ENCODE measurements around the gene ZRSR2.
A peak's percentile ranks its signal among the peaks of the same experiment; 100 is the strongest.

The ZRSR2 gene

GRCh38 chrX:15854712-15855567, 64.7 kb downstream of the ZRSR2 start, which contains the start of gene AP1S2:
Gene AP1S2, minus strand, starts transcription at chrX:15854813. Its CDS starts 2,289 bp downstream, at chrX:15852524.
- Mint-ChIP-seq H3K36me3 (ENCODE audit: low read depth) (peaks cover 11% of the 10 kb centered on the region), H3K4me1 (peaks cover 22% of the 10 kb centered on the region)
- ATAC-seq = peak; percentile 99

GRCh38 chrX:15855568-15856221, 65.4 kb downstream of the ZRSR2 start:
- H3K4me1 Mint-ChIP-seq = peaks cover 22% of the 10 kb centered on the region
- ATAC-seq = no peak
- peak overlapping the region; percentile 95 for H3K27ac Mint-ChIP-seq
- H3K27me3 Mint-ChIP-seq = no peaks in the 10 kb centered on the region
- peak overlapping the region; percentile 86 for H3K4me3 Mint-ChIP-seq
- peaks cover 8% of the 10 kb centered on the region for H3K36me3 Mint-ChIP-seq (ENCODE audit: low read depth)
- no peaks in the 10 kb centered on the region for H3K9me3 Mint-ChIP-seq
- no peak for DNase-seq

More at GRCh38 chrX:15854712-15855567, 64.7 kb downstream of the ZRSR2 start, which contains the start of gene AP1S2:
- Mint-ChIP-seq H3K27ac (peak within 1 kb of the TSS; percentile 95), H3K9me3 (no peaks in the 10 kb centered on the region), H3K27me3 (no peaks in the 10 kb centered on the region), H3K4me3 (peak within 1 kb of the TSS; percentile 86)
- peak; percentile 88 for DNase-seq

- H3K27me3 Mint-ChIP-seq = no peaks in the 10 kb centered on the region
- H3K9me3 Mint-ChIP-seq = no peaks in the 10 kb centered on the region
- DNase-seq (no peak), ATAC-seq (no peak)
- peak overlapping the region; percentile 95 for H3K27ac Mint-ChIP-seq
- peaks cover 22% of the 10 kb centered on the region for H3K4me1 Mint-ChIP-seq
- H3K36me3 Mint-ChIP-seq (ENCODE audit: low read depth) = peaks cover 3% of the 10 kb centered on the region
- H3K4me3 Mint-ChIP-seq = peak overlapping the region; percentile 34
These were observed 65.9 kb downstream of the ZRSR2 start for GRCh38 chrX:15856222-15856587.

DNA sequence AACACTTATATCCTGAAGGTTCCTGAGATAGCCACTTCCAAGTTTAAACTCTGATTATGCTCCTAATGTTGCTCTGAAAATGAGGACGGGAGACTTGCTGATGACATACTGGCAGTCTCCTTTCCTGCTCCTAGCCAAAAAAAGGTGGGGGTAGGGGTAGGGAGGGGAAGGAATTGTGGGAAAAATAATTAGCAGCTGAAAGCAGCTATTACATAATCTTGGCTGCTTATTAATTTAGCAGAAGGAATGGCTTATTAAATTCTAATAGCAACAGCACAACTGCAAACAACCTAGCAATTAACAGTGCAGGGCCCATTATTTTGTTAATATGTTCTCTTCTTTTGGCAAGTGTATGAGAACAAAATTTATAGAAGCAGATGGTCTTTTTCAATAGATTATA, 66.4 kb downstream of the ZRSR2 start:
- ATAC-seq = no peak
- DNase-seq = no peak
- Mint-ChIP-seq H3K36me3 (ENCODE audit: low read depth) (peaks cover under 1% of the 10 kb centered on the region), H3K27ac (peak overlapping the region; percentile 95), H3K4me1 (peaks cover 21% of the 10 kb centered on the region), H3K4me3 (peak overlapping the region; percentile 34), H3K27me3 (no peaks in the 10 kb centered on the region), H3K9me3 (no peaks in the 10 kb centered on the region)

DNA sequence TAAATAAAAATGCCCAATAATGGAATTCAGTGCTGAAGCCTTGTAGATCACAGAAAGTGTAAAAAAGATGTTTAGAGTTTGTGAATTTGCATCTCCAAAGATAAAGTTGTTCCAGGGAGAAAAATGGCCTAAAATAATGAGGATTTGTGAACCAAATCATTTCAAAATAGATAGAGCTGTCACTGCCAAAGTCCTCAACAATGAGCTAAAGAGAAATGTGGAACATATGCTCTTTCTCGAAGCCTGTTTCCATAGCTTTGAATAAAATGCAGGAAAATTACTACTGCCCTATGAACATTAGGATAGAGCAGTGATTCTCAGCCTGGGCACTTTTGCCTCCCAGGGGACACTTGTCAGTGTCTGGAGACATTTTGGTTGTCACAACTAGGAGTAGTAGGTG, 67.8 kb downstream of the ZRSR2 start:
- ATAC-seq (no peak), DNase-seq (no peak)
- H3K4me1 Mint-ChIP-seq = peaks cover 15% of the 10 kb centered on the region
- no peaks in the 10 kb centered on the region for H3K27me3 Mint-ChIP-seq
- H3K4me3 Mint-ChIP-seq = no peak overlapping the region
- no peak overlapping the region for H3K27ac Mint-ChIP-seq
- no peaks in the 10 kb centered on the region for H3K36me3 Mint-ChIP-seq (ENCODE audit: low read depth)
- no peaks in the 10 kb centered on the region for H3K9me3 Mint-ChIP-seq

DNA sequence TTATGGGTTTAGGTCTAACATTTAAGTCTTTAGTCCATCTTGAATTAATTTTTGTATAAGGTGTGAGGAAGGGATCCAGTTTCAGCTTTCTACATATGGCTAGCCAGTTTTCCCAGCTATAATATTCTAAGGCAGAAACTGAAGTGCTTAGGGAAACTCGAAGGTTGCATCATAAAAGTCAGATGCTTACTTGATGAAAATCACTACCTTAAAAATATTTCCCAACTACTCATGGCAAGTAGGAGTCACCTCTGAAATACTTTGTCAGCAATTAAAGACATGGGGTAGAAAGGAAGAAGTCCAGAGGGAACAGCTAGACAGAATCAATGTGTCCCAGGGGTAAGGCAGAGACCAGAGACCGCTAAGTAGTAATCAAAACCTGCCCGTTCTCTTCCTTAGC, 70.6 kb downstream of the ZRSR2 start:
- Mint-ChIP-seq H3K36me3 (ENCODE audit: low read depth) (no peaks in the 10 kb centered on the region), H3K4me1 (peaks cover 5% of the 10 kb centered on the region), H3K27me3 (no peaks in the 10 kb centered on the region), H3K4me3 (no peak overlapping the region), H3K27ac (no peak overlapping the region), H3K9me3 (no peaks in the 10 kb centered on the region)
- DNase-seq = no peak
- ATAC-seq = no peak

GRCh38 chrX:15864023-15864422, 73.7 kb downstream of the ZRSR2 start:
- ATAC-seq (no peak), DNase-seq (no peak)
- Mint-ChIP-seq H3K9me3 (no peaks in the 10 kb centered on the region), H3K27me3 (no peaks in the 10 kb centered on the region), H3K27ac (no peak overlapping the region), H3K36me3 (ENCODE audit: low read depth) (no peaks in the 10 kb centered on the region), H3K4me1 (no peaks in the 10 kb centered on the region), H3K4me3 (no peak overlapping the region)

GRCh38 chrX:15864629-15865028, 74.3 kb downstream of the ZRSR2 start:
- DNase-seq = no peak
- Mint-ChIP-seq H3K27ac (no peak overlapping the region), H3K4me3 (no peak overlapping the region), H3K36me3 (ENCODE audit: low read depth) (no peaks in the 10 kb centered on the region), H3K27me3 (no peaks in the 10 kb centered on the region), H3K9me3 (no peaks in the 10 kb centered on the region), H3K4me1 (no peaks in the 10 kb centered on the region)
- ATAC-seq = peak; percentile 52

DNA sequence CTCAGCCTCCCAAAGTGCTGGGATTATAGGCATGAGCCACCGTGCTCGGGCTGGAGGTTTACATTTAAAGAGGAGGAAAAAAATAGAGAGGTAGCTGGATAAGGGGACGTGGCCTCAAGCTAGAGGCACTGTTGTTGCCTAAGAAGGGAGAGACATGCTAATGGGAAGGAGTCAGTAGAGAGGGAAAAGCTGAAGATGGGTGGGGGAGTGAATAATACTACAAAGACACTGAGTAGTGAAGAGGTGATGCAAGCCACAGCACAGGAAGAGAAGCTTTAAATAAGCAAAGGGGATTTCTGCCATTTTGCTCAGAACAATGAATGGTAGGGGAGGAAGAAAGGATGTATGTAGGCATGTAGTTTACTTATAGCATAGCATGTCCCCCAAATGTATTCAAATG, 75.9 kb downstream of the ZRSR2 start:
- no peak for ATAC-seq
- no peak overlapping the region for H3K4me3 Mint-ChIP-seq
- no peak for DNase-seq
- no peaks in the 10 kb centered on the region for H3K36me3 Mint-ChIP-seq (ENCODE audit: low read depth)
- peaks cover under 1% of the 10 kb centered on the region for H3K27me3 Mint-ChIP-seq
- no peaks in the 10 kb centered on the region for H3K9me3 Mint-ChIP-seq
- no peak overlapping the region for H3K27ac Mint-ChIP-seq
- no peaks in the 10 kb centered on the region for H3K4me1 Mint-ChIP-seq

GRCh38 chrX:15869695-15870094, 79.4 kb downstream of the ZRSR2 start:
- DNase-seq (no peak), ATAC-seq (no peak)
- Mint-ChIP-seq H3K9me3 (no peaks in the 10 kb centered on the region), H3K4me1 (no peaks in the 10 kb centered on the region), H3K27me3 (peaks cover 2% of the 10 kb centered on the region), H3K27ac (no peak overlapping the region), H3K4me3 (no peak overlapping the region), H3K36me3 (ENCODE audit: low read depth) (no peaks in the 10 kb centered on the region)

DNA sequence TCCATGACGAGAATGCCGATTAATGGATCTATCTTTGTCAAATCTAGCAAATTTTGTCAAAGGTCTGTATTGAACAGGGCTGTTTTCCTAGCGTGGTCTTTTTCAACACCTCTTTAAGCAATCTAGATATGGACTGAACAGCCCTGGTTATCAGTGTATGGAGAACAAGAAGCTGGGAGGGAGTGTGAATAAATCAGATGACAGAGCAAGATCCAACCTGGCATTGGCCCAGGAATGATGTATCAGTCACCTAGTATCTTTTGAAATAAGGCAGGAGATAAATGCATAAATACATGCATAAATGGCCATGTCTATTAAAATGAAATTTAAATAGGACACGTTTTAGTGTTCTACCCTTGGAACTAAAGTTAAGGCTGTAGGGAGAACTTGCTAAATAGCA, 80.0 kb downstream of the ZRSR2 start:
- Mint-ChIP-seq H3K36me3 (ENCODE audit: low read depth) (no peaks in the 10 kb centered on the region), H3K27ac (no peak overlapping the region), H3K4me1 (no peaks in the 10 kb centered on the region), H3K27me3 (peaks cover 2% of the 10 kb centered on the region), H3K4me3 (no peak overlapping the region), H3K9me3 (no peaks in the 10 kb centered on the region)
- DNase-seq (no peak), ATAC-seq (no peak)
